ENCODE data around the gene CCDC68.

DNA sequence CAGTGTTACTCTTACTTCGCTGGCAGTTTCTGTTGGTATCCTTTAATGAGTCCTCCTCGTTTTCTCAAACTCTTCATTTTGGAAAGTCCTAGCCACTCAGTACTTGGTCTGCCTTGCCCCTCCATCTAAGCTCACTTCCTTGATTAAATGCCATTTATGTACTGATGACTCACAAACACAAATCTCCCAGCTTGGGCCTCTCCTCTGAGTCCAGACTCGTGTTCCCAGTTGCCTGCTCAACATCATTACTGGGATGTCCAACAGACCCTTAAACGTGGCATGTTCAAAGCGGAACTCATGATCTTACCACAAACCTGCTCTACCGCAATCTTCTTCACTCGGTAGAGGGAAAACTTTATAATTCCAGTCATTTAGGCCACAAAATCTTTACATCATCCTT lies 13.8 kb upstream of the CCDC68 start:
- TF ChIP-seq SIN3A (IDR thresholded peaks at IDR 0.05; ENCODE audit: low read depth) (no peak), POLR2AphosphoS5 (IDR thresholded peaks at IDR 0.05; ENCODE audit: low read depth, low read length) (no peak), ZNF274 (IDR thresholded peaks at IDR 0.05; ENCODE audit: low read depth, low read length) (no peak), EZH2 (IDR thresholded peaks at IDR 0.05) (no peak)
- TF ChIP-seq, protein P1, sequence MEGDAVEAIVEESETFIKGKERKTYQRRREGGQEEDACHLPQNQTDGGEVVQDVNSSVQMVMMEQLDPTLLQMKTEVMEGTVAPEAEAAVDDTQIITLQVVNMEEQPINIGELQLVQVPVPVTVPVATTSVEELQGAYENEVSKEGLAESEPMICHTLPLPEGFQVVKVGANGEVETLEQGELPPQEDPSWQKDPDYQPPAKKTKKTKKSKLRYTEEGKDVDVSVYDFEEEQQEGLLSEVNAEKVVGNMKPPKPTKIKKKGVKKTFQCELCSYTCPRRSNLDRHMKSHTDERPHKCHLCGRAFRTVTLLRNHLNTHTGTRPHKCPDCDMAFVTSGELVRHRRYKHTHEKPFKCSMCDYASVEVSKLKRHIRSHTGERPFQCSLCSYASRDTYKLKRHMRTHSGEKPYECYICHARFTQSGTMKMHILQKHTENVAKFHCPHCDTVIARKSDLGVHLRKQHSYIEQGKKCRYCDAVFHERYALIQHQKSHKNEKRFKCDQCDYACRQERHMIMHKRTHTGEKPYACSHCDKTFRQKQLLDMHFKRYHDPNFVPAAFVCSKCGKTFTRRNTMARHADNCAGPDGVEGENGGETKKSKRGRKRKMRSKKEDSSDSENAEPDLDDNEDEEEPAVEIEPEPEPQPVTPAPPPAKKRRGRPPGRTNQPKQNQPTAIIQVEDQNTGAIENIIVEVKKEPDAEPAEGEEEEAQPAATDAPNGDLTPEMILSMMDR (IDR thresholded peaks at IDR 0.05 in 2 of 3, conservative IDR thresholded peaks at IDR 0.05 in 1 of 3; ENCODE audit: borderline replicate concordance in 1 of 3, insufficient read depth in 1 of 3, low read depth in 2 of 3, low read length in 2 of 3) = no peak

Measured in HCT116 (cell line).